Endothelial cell of umbilical vein (primary cell): Measurements from ENCODE around the gene SALL2. TPM values are rescaled to one million over a fixed set of nuclear protein-coding genes. Genes with fewer than 3 reads are reported as not detected.

Experiments used
- BruUV-seq: library from RNA; stranded (reverse); fragments of 400-500 nt; replicated peaks from 2 replicates; lab custom pipeline; 2021; lab: Mats Ljungman, UMichigan
- CTCF ChIA-PET: fragments of 300-600, 350-600 bp; sonication (Branson Sonifier 250); formaldehyde crosslinking; loops from one replicate; lab custom pipeline; 2021; ENCODE audit warnings: antibody characterized with exemption, inconsistent platforms; lab: Charles Lee
- POLR2A ChIA-PET: fragments of 300-600, 350-600 bp; sonication (Branson Sonifier 250); formaldehyde crosslinking; loops from one replicate; lab custom pipeline; 2021; ENCODE audit warnings: antibody characterized with exemption, inconsistent platforms; lab: Charles Lee
- DNase-seq: peaks from one replicate; pipeline ENCODE4 v3.0.0-alpha.2; 2011; ENCODE audit warnings: low read depth, low spot score
- FAIRE-seq: peaks from 2 replicates; lab custom pipeline; 2011; peaks lifted over from hg19 to GRCh38; lab: Jason Lieb, UNC
- H2AFZ ChIP-seq: 2 replicates; pipeline ENCODE4 v1.6.0; 2012; ENCODE audit warnings: low read depth, low read length, control low read depth, inconsistent platforms
- H3K27ac ChIP-seq: 2 replicates; pipeline ENCODE4 v1.5.1; 2011; ENCODE audit warnings: low read depth, mild to moderate bottlenecking, control low read depth, low read length, moderate library complexity; ENCODE audit not compliant: insufficient read depth
- H3K27me3 ChIP-seq, 2 experiments: 2 replicates each; pipeline versions ENCODE4 v1.6.0 to v1.6.1; 2011; ENCODE audit warnings: low read length in 2 of 2, mixed read lengths in 1 of 2; ENCODE audit not compliant: control insufficient read depth in 2 of 2, insufficient read depth in 2 of 2
- H3K36me3 ChIP-seq, 2 experiments: 2 replicates in 1 of 2; 3 replicates in 1 of 2; pipeline ENCODE4 v1.5.1; 2011; ENCODE audit warnings: low read length in 2 of 2, mild to moderate bottlenecking in 1 of 2, moderate library complexity in 1 of 2; ENCODE audit not compliant: control insufficient read depth in 2 of 2, insufficient read depth in 2 of 2; ENCODE audit errors: extremely low read depth in 1 of 2
- H3K4me1 ChIP-seq: 3 replicates; pipeline ENCODE4 v1.5.1; 2011; ENCODE audit warnings: mild to moderate bottlenecking, low read length; ENCODE audit not compliant: control insufficient read depth, insufficient read depth; ENCODE audit errors: extremely low read depth
- H3K4me2 ChIP-seq: 2 replicates; pipeline ENCODE4 v1.6.1; 2011; ENCODE audit warnings: low read length, control low read depth, mixed read lengths; ENCODE audit not compliant: insufficient read depth
- H3K4me3 ChIP-seq, 3 experiments: fragments of 200-600 bp in 1 of 3; sonication (generic), shearing (Covaris generic) in 1 of 3; replicated peaks in 1 of 3; 2 replicates each; pipeline ENCODE4 v1.5.1; 2011 to 2016; ENCODE audit warnings: control low read depth in 3 of 3, low read length in 3 of 3, mild to moderate bottlenecking in 2 of 3, inconsistent platforms in 1 of 3, low read depth in 1 of 3, moderate library complexity in 1 of 3; ENCODE audit not compliant: insufficient read depth in 1 of 3
- H3K79me2 ChIP-seq: 2 replicates; pipeline ENCODE4 v1.6.0; 2012; ENCODE audit warnings: low read length, inconsistent platforms; ENCODE audit not compliant: control insufficient read depth, insufficient read depth
- H3K9ac ChIP-seq: replicated peaks from 2 replicates; pipeline ENCODE3; 2011; ENCODE audit warnings: low read length, control low read depth; ENCODE audit not compliant: insufficient read depth; ENCODE audit errors: extremely low read depth
- H3K9me1 ChIP-seq: replicated peaks from 3 replicates; pipeline ENCODE4 v1.6.0; 2011; ENCODE audit warnings: mild to moderate bottlenecking, low read length; ENCODE audit not compliant: control insufficient read depth, insufficient read depth; ENCODE audit errors: extremely low read depth
- H3K9me3 ChIP-seq: replicated peaks from 2 replicates; pipeline ENCODE4 v1.5.1; 2012; ENCODE audit warnings: low read length, inconsistent platforms; ENCODE audit not compliant: control insufficient read depth, insufficient read depth
- H4K20me1 ChIP-seq: replicated peaks from 2 replicates; pipeline ENCODE3; 2011; ENCODE audit warnings: mild to moderate bottlenecking, low read length; ENCODE audit not compliant: control insufficient read depth, insufficient read depth; ENCODE audit errors: extremely low read depth
- EZH2 ChIP-seq: IDR thresholded peaks from 2 replicates; pipeline ENCODE4 v1.6.1; 2012; ENCODE audit warnings: borderline replicate concordance, low read depth, mild to moderate bottlenecking, moderate library complexity, low read length, inconsistent platforms; ENCODE audit not compliant: severe bottlenecking
- FOS ChIP-seq: IDR thresholded peaks from 2 replicates; pipeline ENCODE4 v1.6.1; 2011; ENCODE audit warnings: mild to moderate bottlenecking, low read length, moderate library complexity, borderline replicate concordance; ENCODE audit not compliant: insufficient read depth
- GATA2 ChIP-seq: IDR thresholded peaks from 2 replicates; pipeline ENCODE4 v1.7.0; 2011; ENCODE audit warnings: low read depth, mild to moderate bottlenecking, moderate library complexity, mixed read lengths, low read length; ENCODE audit not compliant: insufficient read length, insufficient read depth
- JUN ChIP-seq: IDR thresholded peaks from 2 replicates; pipeline ENCODE4 v1.6.1; 2011; ENCODE audit warnings: borderline replicate concordance, low read depth; ENCODE audit not compliant: insufficient read length, insufficient read depth
- MYC ChIP-seq: IDR thresholded peaks from one replicate; pipeline ENCODE4 v1.6.1; 2011; ENCODE audit warnings: mild to moderate bottlenecking, low read depth, low read length
- POLR2AphosphoS5 ChIP-seq: IDR thresholded peaks from 2 replicates; pipeline ENCODE4 v1.6.1; 2012; ENCODE audit warnings: low read depth, mild to moderate bottlenecking, control low read depth, low read length, moderate library complexity; ENCODE audit not compliant: insufficient read depth
- dilution Hi-C: fragments of 300-500 bp; cut with MboI; formaldehyde crosslinking; loops from one replicate; pipeline ENCODE4 v1.15.0; 2019; ENCODE audit warnings: low sequenced_read_pairs; ENCODE audit not compliant: extremely low pct_ligation_motif_present
- intact Hi-C: fragments of 100-400 bp; cut with micrococcal nuclease; formaldehyde crosslinking; loops from one replicate; pipeline ENCODE4 v1.10.0; 2022
- polyA plus RNA-seq, 4 experiments: library from polyadenylated mRNA; depleted of rRNA in 3 of 4; stranded (reverse) in 3 of 4; unstranded in 1 of 4; fragments of >200 nt; gene quantifications; 2 replicates each; pipeline versions ENCODE4 v1.2.1 to v1.2.3, GENCODE V29; 2011 to 2012; ENCODE audit warnings: missing spikeins in 1 of 4
- total RNA-seq: library from RNA; stranded (reverse); gene quantifications from 2 replicates; pipeline ENCODE4 v1.2.3, GENCODE V29; 2021
- TF ChIP-seq, protein P1 (sequence below): IDR thresholded peaks from 2 replicates; pipeline ENCODE4 v1.6.1; 2011; ENCODE audit not compliant: insufficient read depth, insufficient read length
- TF ChIP-seq, protein P2 (sequence below), 2 donors: IDR thresholded peaks; 1 replicate in 1 of 2; 2 replicates in 1 of 2; pipeline ENCODE4 v1.5.1; 2011; ENCODE audit warnings: low read length in 2 of 2, mild to moderate bottlenecking in 2 of 2, moderate library complexity in 2 of 2, control low read depth in 1 of 2, inconsistent platforms in 1 of 2, low read depth in 1 of 2; ENCODE audit not compliant: insufficient read depth in 1 of 2; ENCODE audit errors: extremely low read depth in 1 of 2

Gene SALL2
- total and polyA plus RNA-seq, 2 donors (not counting 3 experiments of a cell fraction or from before 2014, with no cell fraction given): 2.8 to 4.6 TPM

DNA sequence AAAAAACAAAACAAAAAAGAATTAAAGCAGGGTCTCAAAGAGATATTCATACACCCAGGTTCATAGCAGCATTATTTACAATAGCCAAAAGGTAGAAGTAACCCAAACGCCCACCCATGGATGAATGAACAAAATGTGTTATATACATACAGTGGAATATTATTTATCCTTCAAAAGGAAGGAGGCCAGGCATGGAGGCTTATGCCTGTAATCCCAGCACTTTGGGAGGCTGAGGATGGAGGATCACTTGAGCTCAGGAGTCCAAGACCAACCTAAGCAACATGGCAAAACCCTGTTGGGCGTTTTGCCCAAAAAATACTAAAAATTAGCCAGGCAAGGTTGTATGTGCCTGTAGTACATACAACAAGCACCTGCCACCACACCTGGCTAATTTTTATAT is 19.6 kb downstream of the SALL2 start:
- ChIA-PET CTCF (no interaction called here), POLR2A (no interaction called here)
- no TSS peak for BruUV-seq
- Histone ChIP-seq H3K4me3 (no peak overlapping the region), H3K9ac (no peak overlapping the region), H4K20me1 (no peaks in the 10 kb centered on the region), H3K27me3 (no peaks in the 10 kb centered on the region), H3K4me2 (no peak overlapping the region), H2AFZ (no peak overlapping the region), H3K79me2 (peaks cover 67% of the 10 kb centered on the region), H3K36me3 (peaks cover 8 to 15% of the 10 kb centered on the region in 2 experiments), H3K9me3 (no peaks in the 10 kb centered on the region), H3K27ac (no peak overlapping the region), H3K4me1 (peaks cover 11% of the 10 kb centered on the region), H3K9me1 (no peaks in the 10 kb centered on the region)
- DNase-seq (no peak), FAIRE-seq (no peak)
- dilution Hi-C loops (no loop called here), intact Hi-C loops (no loop called here)
- TF ChIP-seq, protein P1, sequence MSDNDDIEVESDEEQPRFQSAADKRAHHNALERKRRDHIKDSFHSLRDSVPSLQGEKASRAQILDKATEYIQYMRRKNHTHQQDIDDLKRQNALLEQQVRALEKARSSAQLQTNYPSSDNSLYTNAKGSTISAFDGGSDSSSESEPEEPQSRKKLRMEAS: no peak
- TF ChIP-seq MYC: no peak
- TF ChIP-seq EZH2: no peak
- TF ChIP-seq GATA2: no peak
- TF ChIP-seq, protein P2, sequence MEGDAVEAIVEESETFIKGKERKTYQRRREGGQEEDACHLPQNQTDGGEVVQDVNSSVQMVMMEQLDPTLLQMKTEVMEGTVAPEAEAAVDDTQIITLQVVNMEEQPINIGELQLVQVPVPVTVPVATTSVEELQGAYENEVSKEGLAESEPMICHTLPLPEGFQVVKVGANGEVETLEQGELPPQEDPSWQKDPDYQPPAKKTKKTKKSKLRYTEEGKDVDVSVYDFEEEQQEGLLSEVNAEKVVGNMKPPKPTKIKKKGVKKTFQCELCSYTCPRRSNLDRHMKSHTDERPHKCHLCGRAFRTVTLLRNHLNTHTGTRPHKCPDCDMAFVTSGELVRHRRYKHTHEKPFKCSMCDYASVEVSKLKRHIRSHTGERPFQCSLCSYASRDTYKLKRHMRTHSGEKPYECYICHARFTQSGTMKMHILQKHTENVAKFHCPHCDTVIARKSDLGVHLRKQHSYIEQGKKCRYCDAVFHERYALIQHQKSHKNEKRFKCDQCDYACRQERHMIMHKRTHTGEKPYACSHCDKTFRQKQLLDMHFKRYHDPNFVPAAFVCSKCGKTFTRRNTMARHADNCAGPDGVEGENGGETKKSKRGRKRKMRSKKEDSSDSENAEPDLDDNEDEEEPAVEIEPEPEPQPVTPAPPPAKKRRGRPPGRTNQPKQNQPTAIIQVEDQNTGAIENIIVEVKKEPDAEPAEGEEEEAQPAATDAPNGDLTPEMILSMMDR (IDR thresholded peaks at IDR 0.05; ENCODE audit: extremely low read depth in 1 of 2, insufficient read depth in 1 of 2, low read depth in 1 of 2, low read length in 2 of 2): no peak
- no peak for TF ChIP-seq FOS
- TF ChIP-seq POLR2AphosphoS5: no peak
- no peak for TF ChIP-seq JUN
